ENCODE results near the gene MFAP4.

- TF ChIP-seq CTCF (conservative IDR thresholded peaks at IDR 0.05) (no peak), EZH2 (IDR thresholded peaks at IDR 0.05; ENCODE audit: low read depth) (no peak)
Measured at GRCh38 chr17:19414396-19415280, 27.6 kb upstream of the MFAP4 start.

Measured in PC-9 (cell line).